ENCODE data around the gene PAN3. TPM values are rescaled to one million over a fixed set of nuclear protein-coding genes. Genes with fewer than 3 reads are reported as not detected.

The PAN3 gene
- total RNA-seq, 4 donors from 2014 or later: 26.0 to 45.0 (median 34.1) TPM

DNA sequence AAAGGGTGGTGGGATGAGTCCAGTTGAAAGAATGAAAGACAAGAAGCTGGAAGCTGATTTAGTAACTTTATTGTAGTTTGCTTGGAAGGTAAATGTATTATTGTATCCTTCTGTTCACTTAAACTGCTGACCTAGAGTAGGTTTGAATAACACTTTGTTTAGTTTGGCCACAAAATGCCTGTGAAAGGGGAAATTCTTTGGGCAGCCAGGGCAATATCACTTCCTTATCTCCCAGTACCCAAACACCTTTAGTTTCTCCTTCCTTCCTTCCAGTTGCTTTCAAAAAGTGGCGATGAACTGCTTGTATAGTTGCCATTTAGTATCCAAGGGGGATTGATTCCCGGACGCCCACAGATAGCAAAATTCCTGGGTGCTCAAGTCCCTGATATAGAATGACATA lies 120.1 kb downstream of the PAN3 start:
- Histone ChIP-seq H3K4me3 (no peak overlapping the region), H3K9me3 (no peaks in the 10 kb centered on the region), H3K4me1 (no peaks in the 10 kb centered on the region), H3K27me3 (no peaks in the 10 kb centered on the region), H3K36me3 (peaks cover 0 to 69% of the 10 kb centered on the region in 2 donors), H3K27ac (no peak overlapping the region)
- no peak for TF ChIP-seq POLR2A (IDR thresholded peaks at IDR 0.05)
- TF ChIP-seq POLR2AphosphoS5 (IDR thresholded peaks at IDR 0.05): no peak
- no peak for TF ChIP-seq EP300 (IDR thresholded peaks at IDR 0.05)
- no peak for TF ChIP-seq CTCF (IDR thresholded peaks at IDR 0.05)
- no peak for ATAC-seq
- WGBS, 2 donors (ENCODE audit: low coverage in 1 of 2): 68 to 70% methylated on average over 3 of the region's 3 CpGs

DNA sequence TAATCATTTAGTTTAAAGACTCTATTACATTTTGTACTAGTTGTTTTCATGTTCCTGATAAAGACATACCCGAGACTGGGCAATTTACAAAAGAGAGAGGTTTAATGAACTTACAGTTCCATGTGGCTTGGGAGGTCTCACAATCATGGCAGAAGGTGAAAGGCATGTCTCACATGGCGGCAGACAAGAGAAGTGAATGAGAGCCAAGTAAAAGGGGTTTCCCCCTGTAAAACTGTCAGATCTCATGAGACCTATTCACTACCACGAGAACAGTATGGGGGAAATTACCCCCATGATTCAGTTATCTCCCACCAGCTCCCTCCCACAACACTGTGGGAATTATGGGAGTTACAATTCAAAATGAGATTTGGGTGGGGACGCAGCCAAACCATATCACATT lies 129.2 kb downstream of the PAN3 start:
- no peak overlapping the region for H3K4me3 ChIP-seq
- H3K9me3 ChIP-seq: no peaks in the 10 kb centered on the region
- no peak for ATAC-seq
- peaks cover 0 to 72% of the 10 kb centered on the region in 2 donors for H3K36me3 ChIP-seq
- no peaks in the 10 kb centered on the region for H3K27me3 ChIP-seq
- no peaks in the 10 kb centered on the region for H3K4me1 ChIP-seq
- WGBS, 2 donors (ENCODE audit: low coverage in 1 of 2): 82 to 100% methylated on average over 3 to 4 of the region's 4 CpGs
- TF ChIP-seq POLR2AphosphoS5 (IDR thresholded peaks at IDR 0.05): no peak
- no peak for TF ChIP-seq POLR2A (IDR thresholded peaks at IDR 0.05)
- no peak for TF ChIP-seq EP300 (IDR thresholded peaks at IDR 0.05)
- no peak for TF ChIP-seq CTCF (IDR thresholded peaks at IDR 0.05)
- no peak overlapping the region for H3K27ac ChIP-seq

GRCh38 chr13:28268800-28269223 lies 130.5 kb downstream of the PAN3 start:
- no peak for TF ChIP-seq EP300 (IDR thresholded peaks at IDR 0.05)
- TF ChIP-seq CTCF (IDR thresholded peaks at IDR 0.05): no peak
- ATAC-seq: no peak
- Histone ChIP-seq H3K4me1 (no peaks in the 10 kb centered on the region), H3K27me3 (no peaks in the 10 kb centered on the region), H3K9me3 (no peaks in the 10 kb centered on the region), H3K36me3 (peaks cover 0 to 72% of the 10 kb centered on the region in 2 donors), H3K4me3 (no peak overlapping the region), H3K27ac (no peak overlapping the region)

- 80 to 94% methylated on average over 2 of the region's 2 CpGs for WGBS, 2 donors (ENCODE audit: low coverage in 1 of 2)
- no peak for ATAC-seq
- TF ChIP-seq POLR2AphosphoS5 (IDR thresholded peaks at IDR 0.05): no peak
- TF ChIP-seq EP300 (IDR thresholded peaks at IDR 0.05): no peak
- no peak for TF ChIP-seq CTCF (IDR thresholded peaks at IDR 0.05)
- no peak for TF ChIP-seq POLR2A (IDR thresholded peaks at IDR 0.05)
These were observed 132.9 kb downstream of the PAN3 start for GRCh38 chr13:28271056-28271840.

GRCh38 chr13:28273919-28274318 lies 135.6 kb downstream of the PAN3 start:
- Histone ChIP-seq H3K9me3 (no peaks in the 10 kb centered on the region), H3K4me3 (no peak overlapping the region), H3K27me3 (no peaks in the 10 kb centered on the region), H3K27ac (no peak overlapping the region), H3K4me1 (no peaks in the 10 kb centered on the region), H3K36me3 (peaks cover 0 to 69% of the 10 kb centered on the region in 2 donors)
- ATAC-seq: no peak
- TF ChIP-seq CTCF (IDR thresholded peaks at IDR 0.05) (no peak), POLR2A (IDR thresholded peaks at IDR 0.05) (no peak), POLR2AphosphoS5 (IDR thresholded peaks at IDR 0.05) (no peak), EP300 (IDR thresholded peaks at IDR 0.05) (no peak)
- WGBS, 2 donors (ENCODE audit: low coverage in 1 of 2): 72 to 86% methylated on average over 3 of the region's 3 CpGs

More at GRCh38 chr13:28271056-28271840, 132.9 kb downstream of the PAN3 start:
- peaks cover 0 to 71% of the 10 kb centered on the region in 2 donors for H3K36me3 ChIP-seq
- no peaks in the 10 kb centered on the region for H3K4me1 ChIP-seq
- no peak overlapping the region for H3K4me3 ChIP-seq
- no peak overlapping the region for H3K27ac ChIP-seq
- no peaks in the 10 kb centered on the region for H3K27me3 ChIP-seq
- H3K9me3 ChIP-seq: no peaks in the 10 kb centered on the region
